MG63 (cell line): ENCODE measurements around the gene SSTR3. TPM values are rescaled to one million over a fixed set of nuclear protein-coding genes. Genes with fewer than 3 reads are reported as not detected.
A peak's percentile ranks its signal among the peaks of the same experiment; 100 is the strongest.
"Not testable (repeated sequence)": the region's sequence is repeated elsewhere in the genome, so short reads cannot be mapped to it uniquely, and the experiment has no call there.

Experiments
- DNase-seq: peaks from one replicate; pipeline ENCODE4 v3.0.0-alpha.2; 2020
- H3K27me3 ChIP-seq: fragments of 250-450 bp; sonication (Bioruptor Pico); 2 replicates; pipeline ENCODE4 v1.5.1; 2020; ENCODE audit warnings: mild to moderate bottlenecking, moderate library complexity
- H3K36me3 ChIP-seq: fragments of 250-450 bp; sonication (Bioruptor Pico); 2 replicates; pipeline ENCODE4 v1.5.1; 2020; ENCODE audit warnings: mild to moderate bottlenecking, moderate library complexity
- H3K4me3 ChIP-seq: fragments of 250-450 bp; sonication (Bioruptor Pico); 2 replicates; pipeline ENCODE4 v1.5.1; 2020; ENCODE audit warnings: mild to moderate bottlenecking, moderate library complexity
- H3K9me3 ChIP-seq: fragments of 250-450 bp; sonication (Bioruptor Pico); 2 replicates; pipeline ENCODE4 v1.5.1; 2020; ENCODE audit warnings: mild to moderate bottlenecking, moderate library complexity
- total RNA-seq: library from RNA; depleted of rRNA; stranded (reverse); fragments of >200 nt; shearing (Covaris generic); gene quantifications from 2 replicates; pipeline ENCODE4 v1.2.3, GENCODE V29; 2014; ENCODE audit warnings: low replicate concordance

SSTR3 gene
- total RNA-seq, 1 experiment from 2014 or later = not detected

DNA sequence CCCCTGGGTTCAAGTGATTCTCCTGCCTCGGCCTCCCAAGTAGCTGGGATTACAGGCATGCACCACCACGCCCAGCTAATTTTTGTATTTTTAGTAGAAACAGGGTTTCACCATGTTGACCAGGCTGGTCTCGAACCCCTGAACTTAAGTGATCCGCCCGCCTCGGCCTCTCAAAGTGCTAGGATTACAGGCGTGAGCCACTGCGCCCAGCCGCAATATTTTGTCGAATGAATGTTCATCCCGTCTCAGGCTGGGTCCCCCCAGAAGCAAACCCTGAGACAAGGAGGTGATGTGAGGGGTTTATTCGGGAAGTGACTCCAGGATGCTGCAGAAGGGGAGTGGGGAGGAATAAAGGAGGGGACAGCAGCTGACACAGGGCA lies 21.1 kb upstream of the SSTR3 start:
- DNase-seq, H3K9me3 ChIP-seq, H3K4me3 ChIP-seq, H3K36me3 ChIP-seq, H3K27me3 ChIP-seq: not testable (repeated sequence)

DNA sequence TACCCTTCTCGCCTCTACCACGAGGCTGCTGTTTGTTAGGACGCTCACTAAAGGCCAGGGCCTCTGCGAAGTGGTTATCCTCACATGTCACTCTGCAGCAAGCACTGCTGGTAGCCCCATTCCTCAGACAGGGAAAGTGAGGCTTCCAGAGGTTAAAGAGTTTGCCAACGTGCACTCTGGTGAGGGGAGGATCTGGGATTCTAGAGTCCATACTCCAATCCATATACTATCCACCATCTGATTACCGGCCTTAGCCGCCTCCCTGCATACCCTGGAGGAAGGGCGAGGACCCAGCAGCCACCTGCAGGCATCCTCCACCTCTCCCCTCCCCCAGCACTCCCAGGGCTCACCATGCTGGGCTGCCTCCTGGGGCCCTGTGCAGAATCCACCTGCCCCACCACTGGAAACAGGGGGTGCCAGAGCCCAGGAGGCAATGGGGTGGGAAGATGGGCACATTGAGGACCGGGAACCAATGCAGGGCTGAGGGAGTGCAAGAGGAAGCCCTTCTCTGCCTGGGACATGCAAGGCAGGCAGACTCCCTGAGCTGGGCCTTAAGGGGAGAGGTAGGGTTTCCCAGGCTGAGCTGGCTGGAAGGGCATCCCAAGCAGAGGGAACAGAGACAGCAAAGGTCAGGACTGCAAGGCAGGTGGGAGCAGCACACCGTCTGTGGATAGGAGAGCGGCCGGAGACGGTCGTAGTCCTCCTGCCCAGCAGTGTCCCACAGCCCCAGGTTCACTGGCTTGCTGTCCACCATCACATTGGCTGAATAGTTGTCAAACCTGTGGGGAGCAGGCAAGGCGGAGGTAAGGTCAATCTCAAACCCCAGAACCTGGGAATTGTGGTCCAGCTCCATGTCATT lies 20.1 kb upstream of the SSTR3 start:
- no peaks in the 10 kb centered on the region for H3K27me3 ChIP-seq
- no peak overlapping the region for H3K4me3 ChIP-seq
- H3K36me3 ChIP-seq = no peaks in the 10 kb centered on the region
- no peaks in the 10 kb centered on the region for H3K9me3 ChIP-seq
- no peak for DNase-seq

DNA sequence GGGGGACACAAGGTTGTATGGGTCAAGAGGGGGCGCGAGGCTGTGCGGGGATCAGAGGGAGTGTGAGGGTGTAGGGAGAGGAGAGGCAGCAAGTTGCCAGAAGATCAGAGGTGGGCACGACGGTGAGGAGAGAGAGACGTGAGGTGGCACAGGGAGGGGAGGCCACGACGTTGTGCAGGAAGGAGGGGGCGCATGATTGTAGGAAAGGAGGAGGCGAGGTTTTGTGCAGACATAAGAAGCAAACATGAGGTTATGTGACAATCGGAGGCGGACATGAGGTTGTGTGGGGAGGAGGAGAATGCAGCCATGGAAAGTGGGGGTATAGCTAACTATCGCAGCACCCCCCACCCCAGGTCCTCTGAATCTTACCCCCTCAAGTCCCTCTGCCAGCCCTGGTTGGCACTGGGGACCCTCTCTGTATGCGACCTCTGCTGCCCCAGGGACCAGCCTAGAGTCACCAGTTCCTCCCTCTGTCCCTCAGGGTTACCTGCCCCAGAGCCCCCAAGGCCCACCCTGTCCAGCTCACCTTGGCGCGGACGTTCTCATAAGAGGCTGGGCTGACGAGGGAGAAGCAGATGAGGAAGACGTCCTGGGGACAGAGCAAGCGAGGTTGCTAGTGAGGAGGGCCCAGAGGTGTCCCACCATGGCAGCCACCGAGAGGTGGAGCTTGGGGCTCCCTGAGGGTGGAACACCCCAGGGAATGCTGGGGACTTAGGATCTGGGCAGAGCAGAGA lies 19.3 kb upstream of the SSTR3 start:
- H3K36me3 ChIP-seq = no peaks in the 10 kb centered on the region
- DNase-seq = no peak
- H3K4me3 ChIP-seq = no peak overlapping the region
- no peaks in the 10 kb centered on the region for H3K27me3 ChIP-seq
- H3K9me3 ChIP-seq = no peaks in the 10 kb centered on the region

DNA sequence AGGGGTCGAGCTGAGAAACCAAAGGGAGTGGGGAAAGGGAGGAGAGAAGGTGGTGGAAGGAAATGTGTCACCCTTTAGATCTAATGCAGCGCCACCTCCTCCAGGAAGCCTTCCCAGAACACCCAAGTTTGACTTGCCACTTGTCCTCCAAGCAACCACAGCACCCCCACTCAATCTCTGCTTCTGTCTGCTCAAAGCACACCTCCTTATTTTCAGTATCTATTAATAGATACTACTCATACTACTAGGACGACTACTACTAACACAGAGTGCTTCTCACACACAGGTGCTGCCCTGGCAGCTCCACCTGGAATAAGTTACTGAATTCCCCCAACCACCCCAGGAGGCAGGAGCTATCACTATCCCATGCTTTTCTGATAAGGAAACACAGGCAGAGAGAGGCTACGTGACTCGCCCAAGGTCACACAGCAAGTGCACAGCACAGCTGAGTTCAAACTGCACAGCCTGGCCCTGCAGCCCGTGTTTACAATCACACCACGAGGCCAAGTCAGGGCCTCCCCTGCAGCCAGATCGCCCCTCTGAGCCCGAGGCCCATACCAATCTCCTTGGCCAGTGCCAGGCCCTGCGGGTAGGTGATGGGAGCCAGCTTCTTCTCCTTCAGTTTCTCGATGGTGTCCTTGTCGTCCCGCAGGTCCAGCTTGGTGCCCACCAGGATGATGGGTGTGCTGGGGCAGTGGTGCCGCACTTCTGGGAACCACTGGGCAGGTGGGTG lies 18.6 kb upstream of the SSTR3 start:
- no peak overlapping the region for H3K4me3 ChIP-seq
- no peak for DNase-seq
- H3K36me3 ChIP-seq = no peaks in the 10 kb centered on the region
- no peaks in the 10 kb centered on the region for H3K9me3 ChIP-seq
- no peaks in the 10 kb centered on the region for H3K27me3 ChIP-seq

DNA sequence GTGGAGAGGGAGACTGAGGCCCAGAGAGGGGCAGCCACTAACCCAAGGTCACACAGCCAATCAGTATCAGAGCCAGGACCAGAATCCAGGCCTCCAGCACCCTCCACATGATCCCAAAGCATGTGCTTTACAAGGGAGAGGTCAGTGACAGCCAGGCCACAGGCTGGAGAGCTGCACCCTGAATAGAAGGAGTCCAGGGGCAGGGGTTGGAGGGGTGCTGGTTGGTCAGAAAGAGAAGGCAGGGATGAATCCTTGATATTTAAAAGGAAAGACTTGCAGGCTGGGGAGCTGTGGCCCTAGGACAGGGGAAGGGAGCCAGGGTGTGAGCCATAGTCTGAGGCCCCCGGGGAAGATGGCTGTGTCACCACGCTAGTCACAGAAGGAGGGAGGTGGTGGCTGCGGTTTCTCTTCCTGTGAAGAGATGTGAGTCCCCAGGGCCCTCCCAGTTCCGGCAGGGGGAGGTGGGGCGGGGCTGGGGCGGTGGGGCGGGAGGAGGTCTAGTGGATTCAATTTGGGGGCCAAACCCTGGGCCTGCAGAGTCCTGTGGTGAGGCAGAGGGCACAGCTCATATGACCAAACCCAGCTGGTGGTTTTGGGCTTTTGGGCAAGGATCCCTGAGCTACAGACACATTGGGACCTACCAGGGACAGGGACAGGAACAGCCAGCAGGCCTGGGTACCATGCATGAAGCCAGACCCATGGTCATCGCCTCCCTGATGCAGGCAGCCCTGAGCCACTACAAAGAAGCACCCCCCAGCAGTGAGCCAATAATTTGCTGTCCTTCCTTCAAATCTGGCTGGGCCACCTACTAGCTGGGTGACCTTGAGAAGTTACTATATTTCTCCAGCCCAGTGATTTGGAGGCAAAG lies 17.8 kb upstream of the SSTR3 start:
- Histone ChIP-seq H3K36me3 (no peaks in the 10 kb centered on the region), H3K4me3 (no peak overlapping the region), H3K27me3 (no peaks in the 10 kb centered on the region), H3K9me3 (no peaks in the 10 kb centered on the region)
- DNase-seq = peak; percentile 45

DNA sequence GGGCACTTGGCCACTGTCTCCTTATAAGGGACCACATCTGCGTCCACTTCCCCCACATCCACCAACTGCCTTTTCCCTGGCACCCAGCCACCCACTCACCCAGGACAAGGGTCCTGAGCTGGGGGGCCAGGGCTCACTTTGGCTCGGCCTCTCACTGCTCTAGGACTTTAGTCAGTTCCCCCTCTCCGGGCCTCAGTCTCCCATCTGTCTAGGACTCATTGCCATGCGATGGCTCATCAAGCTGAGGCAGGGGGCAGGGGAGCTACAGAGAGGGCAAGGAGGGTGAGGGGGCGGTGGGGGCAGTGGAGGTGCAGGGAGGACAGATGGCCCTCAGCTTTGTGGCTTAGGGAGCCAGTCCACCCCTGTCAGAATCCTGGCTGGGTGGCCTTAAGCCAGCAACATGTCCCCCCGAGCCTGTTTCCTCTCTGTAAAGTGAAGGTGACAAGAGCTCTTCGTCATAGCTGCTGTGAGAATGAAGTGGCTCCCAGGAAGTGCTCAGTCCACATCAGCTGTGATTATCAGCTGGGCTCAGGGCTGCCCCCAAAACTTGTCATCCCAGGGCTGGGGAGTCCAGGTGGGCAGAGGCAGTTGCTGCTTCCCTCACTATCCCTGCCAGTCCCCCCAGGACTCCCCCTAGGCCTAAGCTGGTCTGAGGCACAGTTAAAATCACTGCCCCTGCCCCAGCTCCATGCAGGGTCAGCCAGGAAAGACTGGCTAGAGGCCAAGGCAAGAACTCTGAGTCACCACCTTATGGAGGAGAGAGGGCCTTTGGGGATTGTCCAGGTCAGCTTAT lies 16.9 kb upstream of the SSTR3 start:
- Histone ChIP-seq H3K9me3 (no peaks in the 10 kb centered on the region), H3K4me3 (no peak overlapping the region), H3K36me3 (no peaks in the 10 kb centered on the region), H3K27me3 (no peaks in the 10 kb centered on the region)
- DNase-seq = peak; percentile 81

DNA sequence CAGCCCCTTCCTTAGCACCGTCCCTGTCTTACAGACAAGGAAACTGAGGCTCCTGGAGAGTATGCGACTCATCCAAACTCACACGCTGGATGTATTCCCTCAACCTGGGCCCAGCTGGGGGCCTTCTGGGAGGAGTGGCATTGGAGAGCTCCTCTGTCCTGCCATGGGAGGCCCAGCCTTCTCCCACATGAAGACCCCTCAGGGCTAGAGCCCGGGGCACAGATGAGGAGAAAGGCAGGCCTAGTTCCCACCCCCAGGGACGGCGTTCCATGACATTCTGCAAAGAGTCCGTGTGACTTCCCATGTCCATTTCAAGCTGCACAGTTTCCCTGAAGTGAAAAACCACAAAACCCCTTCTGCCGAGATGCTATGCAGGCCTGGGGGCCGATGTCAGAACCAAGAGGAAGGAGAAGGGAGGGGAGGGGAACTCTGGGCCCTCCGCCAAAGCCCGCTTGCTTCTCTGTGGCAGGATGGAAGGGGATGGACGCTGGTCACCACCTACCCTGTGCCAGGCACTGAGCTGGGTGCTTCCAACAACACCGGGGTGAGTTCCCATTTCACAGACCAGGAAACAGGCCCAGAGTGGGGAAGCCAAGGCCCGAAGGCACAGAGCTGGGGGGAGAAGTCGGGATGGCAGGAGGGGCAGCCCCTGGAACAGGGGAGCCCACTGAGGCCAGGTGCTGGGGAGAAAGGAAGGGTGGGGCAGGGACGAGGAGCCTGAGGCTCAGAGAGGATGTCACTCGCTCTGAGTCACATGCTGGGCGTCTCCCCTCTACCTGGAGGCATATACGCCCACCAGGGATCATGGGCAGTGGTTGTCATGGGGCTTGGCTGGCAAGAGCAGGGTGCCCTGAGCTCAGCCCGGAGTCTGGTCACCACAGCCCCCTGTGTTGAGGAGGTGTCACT lies 16.1 kb upstream of the SSTR3 start:
- Histone ChIP-seq H3K9me3 (no peaks in the 10 kb centered on the region), H3K4me3 (no peak overlapping the region), H3K27me3 (no peaks in the 10 kb centered on the region), H3K36me3 (no peaks in the 10 kb centered on the region)
- DNase-seq = peak; percentile 37

DNA sequence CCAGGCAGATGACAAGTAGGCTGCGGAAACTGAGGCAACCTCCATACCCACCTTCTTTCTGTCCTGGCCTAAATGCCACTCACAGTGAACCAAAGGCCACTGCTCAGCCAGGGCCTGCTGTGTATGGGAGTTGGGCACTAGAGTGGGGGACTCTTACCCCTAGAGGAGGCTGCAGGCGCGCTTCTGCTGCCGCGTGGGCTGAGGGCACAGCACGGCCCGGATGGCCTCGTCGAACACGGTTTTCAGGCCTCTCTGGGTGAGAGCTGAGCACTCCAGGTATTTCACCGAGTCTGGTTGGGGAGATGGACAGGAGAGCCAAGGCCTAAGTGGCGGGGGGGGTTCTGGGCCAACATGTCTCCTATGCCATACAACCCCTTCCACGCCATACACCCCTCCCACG lies 14.2 kb upstream of the SSTR3 start:
- no peak for DNase-seq
- H3K4me3 ChIP-seq = no peak overlapping the region
- no peaks in the 10 kb centered on the region for H3K27me3 ChIP-seq
- H3K36me3 ChIP-seq = no peaks in the 10 kb centered on the region
- H3K9me3 ChIP-seq = no peaks in the 10 kb centered on the region

DNA sequence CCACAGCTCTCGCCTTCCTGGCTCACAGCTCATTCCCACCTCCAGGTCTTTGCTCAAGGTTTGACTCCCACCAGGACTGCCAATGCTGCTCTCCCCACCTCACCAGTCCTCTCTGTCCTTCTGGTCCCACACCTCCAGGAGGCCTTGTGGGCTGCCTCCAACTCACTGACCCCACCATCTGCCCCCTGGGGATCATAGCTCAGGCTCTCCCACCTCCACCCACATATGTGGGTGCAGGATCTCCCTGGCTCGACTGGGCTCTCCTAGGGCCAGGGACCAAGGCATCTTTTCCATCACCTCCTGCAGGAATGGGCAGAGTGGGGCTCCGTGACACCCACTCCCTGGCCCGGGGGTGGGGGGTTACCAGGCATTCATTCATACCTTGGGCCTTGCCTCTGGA lies 13.8 kb upstream of the SSTR3 start:
- no peaks in the 10 kb centered on the region for H3K36me3 ChIP-seq
- H3K4me3 ChIP-seq = no peak overlapping the region
- no peaks in the 10 kb centered on the region for H3K27me3 ChIP-seq
- no peak for DNase-seq
- H3K9me3 ChIP-seq = no peaks in the 10 kb centered on the region

DNA sequence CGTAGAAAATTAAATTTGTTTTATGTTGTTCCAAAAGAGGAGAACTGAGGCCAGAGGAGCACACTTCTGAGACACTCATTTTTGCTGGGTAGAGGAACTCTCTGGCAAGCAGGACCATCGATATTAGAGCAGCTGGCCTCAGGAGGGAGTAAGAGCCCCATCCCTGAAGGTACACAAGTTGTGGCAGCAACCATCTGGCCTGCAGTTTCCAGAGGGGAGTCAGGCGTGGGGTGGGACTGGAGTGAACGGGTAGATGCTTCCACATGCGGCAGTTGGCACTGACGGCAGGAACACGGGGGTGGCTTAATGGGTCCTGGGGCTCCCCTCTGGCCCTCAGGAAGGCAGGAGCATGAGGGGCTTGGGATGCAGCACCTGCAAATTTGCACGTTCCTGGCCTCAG lies 13.2 kb upstream of the SSTR3 start:
- DNase-seq = no peak

DNA sequence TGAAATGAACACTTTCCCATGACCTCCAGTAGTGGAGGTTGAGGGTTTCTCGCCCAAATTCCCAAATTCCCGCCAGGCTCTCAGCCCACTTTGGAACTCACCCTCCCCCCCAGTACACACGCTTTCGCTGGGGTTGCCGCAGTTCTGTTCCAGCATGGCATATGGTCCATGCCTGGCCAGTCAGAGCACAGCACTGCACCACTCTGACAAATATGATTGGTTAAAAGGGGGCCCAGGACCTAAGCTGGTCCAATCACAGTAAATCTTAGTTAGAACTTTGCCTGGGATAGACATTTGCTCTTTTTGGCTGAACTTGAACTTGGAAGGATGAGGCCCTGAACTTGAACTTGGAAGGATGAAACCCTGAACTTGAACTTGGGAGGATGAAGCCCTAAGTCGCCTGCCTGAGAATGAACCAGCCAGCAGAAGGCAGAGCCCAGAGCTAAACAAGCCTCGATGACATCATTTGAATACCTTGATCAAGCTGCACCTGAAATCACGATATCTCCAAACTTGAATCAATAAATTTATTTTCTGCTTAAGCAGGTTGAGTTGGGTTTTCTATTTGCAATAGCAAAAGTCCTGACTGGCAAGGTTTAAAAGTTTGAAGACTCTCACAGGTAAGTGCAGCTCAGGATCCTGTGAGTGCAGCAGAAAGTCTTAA lies 12.6 kb upstream of the SSTR3 start:
- Histone ChIP-seq H3K9me3 (no peaks in the 10 kb centered on the region), H3K4me3 (no peak overlapping the region), H3K36me3 (no peaks in the 10 kb centered on the region), H3K27me3 (no peaks in the 10 kb centered on the region)
- no peak for DNase-seq

More for the DNA sequence above, 13.2 kb upstream of the SSTR3 start:
- no peak overlapping the region for H3K4me3 ChIP-seq
- H3K36me3 ChIP-seq = no peaks in the 10 kb centered on the region
- no peaks in the 10 kb centered on the region for H3K9me3 ChIP-seq
- H3K27me3 ChIP-seq = no peaks in the 10 kb centered on the region

DNA sequence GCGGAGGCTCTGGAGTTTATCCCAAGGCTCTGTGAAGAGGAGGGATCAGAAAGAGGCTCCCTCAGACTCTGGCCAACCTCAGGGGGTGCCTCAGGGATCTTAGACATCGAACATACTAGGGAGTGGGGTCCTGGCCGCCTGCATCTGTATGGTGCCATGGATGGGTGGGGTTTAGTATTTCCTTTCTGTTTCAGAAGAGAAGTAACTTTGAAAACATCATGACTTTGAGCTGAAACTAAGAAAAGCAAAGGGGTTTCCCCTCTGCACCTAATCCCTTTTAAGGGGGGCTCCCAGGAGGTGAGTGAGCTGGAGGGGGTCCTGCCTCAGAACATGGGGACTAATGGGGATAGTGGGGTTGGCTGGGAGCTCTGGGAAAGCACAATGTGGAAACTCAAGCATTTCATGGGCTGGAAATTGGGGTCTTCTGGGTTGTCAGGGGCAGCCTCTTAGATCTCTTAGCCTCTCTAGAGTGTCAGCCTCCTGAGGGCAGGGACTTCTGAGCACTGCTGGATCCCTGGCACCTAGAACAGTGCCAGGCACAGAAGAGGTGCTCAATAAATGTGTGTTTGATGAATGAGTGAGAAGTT lies 11.8 kb upstream of the SSTR3 start:
- H3K4me3 ChIP-seq = no peak overlapping the region
- DNase-seq = no peak
- no peaks in the 10 kb centered on the region for H3K27me3 ChIP-seq
- H3K36me3 ChIP-seq = no peaks in the 10 kb centered on the region
- no peaks in the 10 kb centered on the region for H3K9me3 ChIP-seq

DNA sequence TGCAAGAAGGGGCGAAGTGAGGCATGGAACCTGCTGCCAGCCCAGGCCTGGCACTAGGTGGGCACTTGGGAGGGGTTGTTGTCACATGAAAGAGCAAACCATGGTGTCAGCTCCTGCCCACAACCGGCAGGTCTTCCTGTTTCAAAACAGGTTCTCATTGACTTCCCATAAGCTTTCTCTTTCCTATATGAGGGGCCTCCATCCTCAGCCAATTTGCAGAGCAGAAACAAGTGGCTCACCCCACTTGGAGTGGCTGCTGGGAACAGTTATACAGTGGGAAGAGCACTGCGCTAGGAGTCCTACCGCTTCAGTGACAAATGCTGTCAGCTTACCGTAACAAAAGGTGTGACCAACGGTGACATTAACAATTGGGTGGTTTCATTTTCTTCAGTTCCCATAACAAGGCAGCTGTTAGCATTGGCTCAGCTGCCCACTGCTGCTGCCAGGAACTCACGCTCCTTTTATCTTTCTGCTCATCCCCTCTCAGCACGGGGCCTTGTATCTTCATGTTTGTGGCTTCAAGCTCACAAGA lies 10.2 kb upstream of the SSTR3 start:
- Histone ChIP-seq H3K4me3 (no peak overlapping the region), H3K36me3 (no peaks in the 10 kb centered on the region), H3K27me3 (no peaks in the 10 kb centered on the region), H3K9me3 (no peaks in the 10 kb centered on the region)
- DNase-seq = no peak
